GM18861 (cell line): Measurements from ENCODE around the gene SLC26A1.

ENCODE experiments used
- ATAC-seq: cut with Tn5 transposase; IDR thresholded peaks from one replicate; pipeline ENCODE4 v1.9.1; 2021; ENCODE audit not compliant: unreplicated experiment

Gene SLC26A1

GRCh38 chr4:993111-994029 lies at the start of gene SLC26A1:
Gene SLC26A1, minus strand, starts transcription at chr4:993404. Its CDS starts 1,701 bp downstream, at chr4:991703.
- no peak for ATAC-seq

- ATAC-seq: no peak
Measured at GRCh38 chr4:1042352-1043055, 49.3 kb upstream of the SLC26A1 start.

- ATAC-seq: no peak
Measured at GRCh38 chr4:1041936-1042330, 48.7 kb upstream of the SLC26A1 start.

GRCh38 chr4:1041147-1041935 lies 48.1 kb upstream of the SLC26A1 start:
- no peak for ATAC-seq

GRCh38 chr4:1040344-1041146 lies 47.3 kb upstream of the SLC26A1 start:
- no peak for ATAC-seq

GRCh38 chr4:1039493-1040343 lies 46.5 kb upstream of the SLC26A1 start:
- ATAC-seq: no peak

GRCh38 chr4:1038948-1039492 lies 45.8 kb upstream of the SLC26A1 start:
- ATAC-seq: no peak

GRCh38 chr4:1036976-1037810 lies 44.0 kb upstream of the SLC26A1 start:
- no peak for ATAC-seq

- no peak for ATAC-seq
Measured at GRCh38 chr4:1036095-1036494, 42.9 kb upstream of the SLC26A1 start.

GRCh38 chr4:1035510-1035909 lies 42.3 kb upstream of the SLC26A1 start:
- no peak for ATAC-seq

- no peak for ATAC-seq
Measured at GRCh38 chr4:1033840-1034551, 40.8 kb upstream of the SLC26A1 start.

GRCh38 chr4:1032861-1033260 lies 39.7 kb upstream of the SLC26A1 start:
- no peak for ATAC-seq

GRCh38 chr4:1031956-1032795 lies 39.0 kb upstream of the SLC26A1 start:
- ATAC-seq: no peak

GRCh38 chr4:1031346-1031745 lies 38.1 kb upstream of the SLC26A1 start:
- ATAC-seq: no peak

GRCh38 chr4:1030559-1030958 lies 37.4 kb upstream of the SLC26A1 start:
- ATAC-seq: no peak

- no peak for ATAC-seq
Measured at GRCh38 chr4:1030031-1030430, 36.8 kb upstream of the SLC26A1 start.

GRCh38 chr4:1029529-1029928 lies 36.3 kb upstream of the SLC26A1 start:
- no peak for ATAC-seq
